ENCODE results near the gene NRG3.

NRG3 gene

GRCh38 chr10:82308641-82309040 is 433.6 kb downstream of the NRG3 start:
- no peak for DNase-seq (ENCODE audit: low read depth in 1 of 2, low spot score in 1 of 2)
- no peak overlapping the region for H3K27ac ChIP-seq (replicated peaks)
- H3K27me3 ChIP-seq (ENCODE audit: insufficient read depth, poor library complexity, severe bottlenecking): no peaks in the 10 kb centered on the region
- no peak overlapping the region for H3K4me3 ChIP-seq (replicated peaks; ENCODE audit: insufficient read depth, low read length)
- TF ChIP-seq GABPA (IDR thresholded peaks at IDR 0.05; ENCODE audit: low read depth) (no peak), SPI1 (IDR thresholded peaks at IDR 0.05; ENCODE audit: borderline replicate concordance, low read depth) (no peak), POLR2AphosphoS5 (IDR thresholded peaks at IDR 0.05; ENCODE audit: low read depth) (no peak), CTCF (IDR thresholded peaks at IDR 0.05; ENCODE audit: insufficient read depth, low read length) (no peak), REST (IDR thresholded peaks at IDR 0.05; ENCODE audit: insufficient replicate concordance, low read depth) (no peak)

GRCh38 chr10:82310839-82311238 is 435.8 kb downstream of the NRG3 start:
- no peak overlapping the region for H3K27ac ChIP-seq (replicated peaks)

GRCh38 chr10:82313401-82313800 is 438.4 kb downstream of the NRG3 start:
- H3K27ac ChIP-seq (replicated peaks): no peak overlapping the region
- DNase-seq (ENCODE audit: low read depth in 1 of 2, low spot score in 1 of 2): no peak
- TF ChIP-seq GABPA (IDR thresholded peaks at IDR 0.05; ENCODE audit: low read depth): no peak
- TF ChIP-seq SPI1 (IDR thresholded peaks at IDR 0.05; ENCODE audit: borderline replicate concordance, low read depth): no peak
- no peak for TF ChIP-seq REST (IDR thresholded peaks at IDR 0.05; ENCODE audit: insufficient replicate concordance, low read depth)
- no peaks in the 10 kb centered on the region for H3K27me3 ChIP-seq (ENCODE audit: insufficient read depth, poor library complexity, severe bottlenecking)
- no peak overlapping the region for H3K4me3 ChIP-seq (replicated peaks; ENCODE audit: insufficient read depth, low read length)

More at GRCh38 chr10:82310839-82311238, 435.8 kb downstream of the NRG3 start:
- H3K27me3 ChIP-seq (ENCODE audit: insufficient read depth, poor library complexity, severe bottlenecking): no peaks in the 10 kb centered on the region
- TF ChIP-seq SPI1 (IDR thresholded peaks at IDR 0.05; ENCODE audit: borderline replicate concordance, low read depth) (peak; percentile 48), REST (IDR thresholded peaks at IDR 0.05; ENCODE audit: insufficient replicate concordance, low read depth) (no peak)
- no peak overlapping the region for H3K4me3 ChIP-seq (replicated peaks; ENCODE audit: insufficient read depth, low read length)
- DNase-seq (ENCODE audit: low read depth in 1 of 2, low spot score in 1 of 2): no peak

- no peak overlapping the region for H3K27ac ChIP-seq (replicated peaks)
- TF ChIP-seq GABPA (IDR thresholded peaks at IDR 0.05; ENCODE audit: low read depth) (no peak), POLR2AphosphoS5 (IDR thresholded peaks at IDR 0.05; ENCODE audit: low read depth) (no peak), REST (IDR thresholded peaks at IDR 0.05; ENCODE audit: insufficient replicate concordance, low read depth) (no peak), CTCF (IDR thresholded peaks at IDR 0.05; ENCODE audit: insufficient read depth, low read length) (no peak), SPI1 (IDR thresholded peaks at IDR 0.05; ENCODE audit: borderline replicate concordance, low read depth) (no peak)
Observed at GRCh38 chr10:82318534-82318933, 443.5 kb downstream of the NRG3 start.

More at GRCh38 chr10:82318534-82318933, 443.5 kb downstream of the NRG3 start:
- DNase-seq (ENCODE audit: low read depth in 1 of 2, low spot score in 1 of 2): no peak
- Histone ChIP-seq H3K4me3 (replicated peaks; ENCODE audit: insufficient read depth, low read length) (no peak overlapping the region), H3K27me3 (ENCODE audit: insufficient read depth, poor library complexity, severe bottlenecking) (no peaks in the 10 kb centered on the region)
